NB4 (cell line): ENCODE measurements around the gene SMYD3.

Source experiments
- CTCF ChIP-seq: IDR thresholded peaks from one replicate; pipeline ENCODE4 v1.5.1; 2012; ENCODE audit warnings: low read depth, low read length
- MYC ChIP-seq: IDR thresholded peaks from 2 replicates; pipeline ENCODE4 v1.6.1; 2011; ENCODE audit warnings: low read depth, low read length
- POLR2A ChIP-seq: IDR thresholded peaks from 2 replicates; pipeline ENCODE4 v1.6.1; 2011; ENCODE audit warnings: mild to moderate bottlenecking; ENCODE audit not compliant: insufficient read length; ENCODE audit errors: extremely low read depth

- TF ChIP-seq CTCF = no peak
- no peak for TF ChIP-seq POLR2A
- TF ChIP-seq MYC = no peak
Observed at GRCh38 chr1:246265481-246265880, 241.6 kb downstream of the SMYD3 start.
